Tibial artery (tissue), 4 donors: ENCODE data around the gene RARB.
A peak's percentile ranks its signal among the peaks of the same experiment; 100 is the strongest.

Source experiments
- DNase-seq, 2 donors: peaks; one replicate each; pipeline ENCODE4 v3.0.0-alpha.2; 2019
- H3K27ac ChIP-seq, 2 donors: fragments of 200-600 bp; sonication (generic) in 1 of 2; 1 replicate in 1 of 2; 2 replicates in 1 of 2; pipeline ENCODE4 v1.5.1; 2018 to 2019; ENCODE audit warnings: mild to moderate bottlenecking in 1 of 2
- H3K27me3 ChIP-seq, 2 donors: fragments of 200-600 bp; sonication (generic) in 1 of 2; one replicate each; pipeline versions ENCODE4 v1.5.1 to v1.6.0; 2016 to 2019
- H3K36me3 ChIP-seq, 3 donors: fragments of 200-600 bp; sonication (generic) in 2 of 3; one replicate each; pipeline ENCODE4 v1.5.1; 2016 to 2019; ENCODE audit warnings: mild to moderate bottlenecking in 2 of 3
- H3K4me1 ChIP-seq, 4 donors: fragments of 200-600 bp; sonication (generic) in 2 of 4; 1 replicate in 3 of 4; 2 replicates in 1 of 4; pipeline ENCODE4 v1.5.1; 2016 to 2019
- H3K4me3 ChIP-seq, 2 donors: fragments of 200-600 bp; sonication (generic) in 1 of 2; 1 replicate in 1 of 2; 2 replicates in 1 of 2; pipeline ENCODE4 v1.5.1; 2018 to 2019; ENCODE audit warnings: mild to moderate bottlenecking in 2 of 2
- H3K9me3 ChIP-seq, 3 donors: fragments of 200-600 bp; sonication (generic) in 1 of 3; one replicate each; pipeline ENCODE4 v1.5.1; 2016 to 2019
- intact Hi-C: fragments of 100-400 bp; cut with DNase I; formaldehyde crosslinking; loops from one replicate; pipeline ENCODE4 v1.15.0; 2023; ENCODE audit warnings: low total_unique reads
- TF ChIP-seq, protein P1 (sequence below), 2 experiments: fragments of 200-600 bp in 1 of 2; fragments of 450-650 bp in 1 of 2; IDR thresholded peaks; one replicate each; pipeline ENCODE4 v1.5.1; 2017 to 2019; ENCODE audit warnings: antibody characterized with exemption in 2 of 2, mild to moderate bottlenecking in 1 of 2, moderate library complexity in 1 of 2

RARB gene

DNA sequence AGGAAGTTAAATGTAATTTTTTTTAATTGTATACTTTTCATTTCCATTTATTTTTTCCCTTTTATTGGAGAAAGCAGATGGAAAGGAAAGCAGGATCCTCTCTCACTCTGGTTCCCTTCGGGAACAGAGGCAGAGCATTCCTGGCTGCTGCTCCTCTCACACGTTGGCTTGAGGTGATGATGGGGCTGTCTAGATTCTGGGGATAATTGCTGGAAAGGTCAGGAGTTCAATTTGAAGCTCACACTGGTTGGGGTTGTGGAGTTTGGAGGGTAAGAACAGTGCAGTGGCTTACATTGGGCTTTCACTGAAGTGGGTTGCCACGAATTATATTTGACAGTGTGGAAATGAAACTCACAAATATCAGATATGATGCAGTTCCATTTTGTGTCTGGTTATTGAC is 57.6 kb downstream of the RARB start:
- intact Hi-C loops: no loop called here
- no peaks in the 10 kb centered on the region for H3K27me3 ChIP-seq
- H3K4me3 ChIP-seq: no peak overlapping the region
- peaks cover 0 to 57% (median 14%) of the 10 kb centered on the region in 4 donors for H3K4me1 ChIP-seq
- H3K36me3 ChIP-seq: no peaks in the 10 kb centered on the region
- H3K27ac ChIP-seq: peak overlapping the region; percentile 1 to 18
- TF ChIP-seq, protein P1, sequence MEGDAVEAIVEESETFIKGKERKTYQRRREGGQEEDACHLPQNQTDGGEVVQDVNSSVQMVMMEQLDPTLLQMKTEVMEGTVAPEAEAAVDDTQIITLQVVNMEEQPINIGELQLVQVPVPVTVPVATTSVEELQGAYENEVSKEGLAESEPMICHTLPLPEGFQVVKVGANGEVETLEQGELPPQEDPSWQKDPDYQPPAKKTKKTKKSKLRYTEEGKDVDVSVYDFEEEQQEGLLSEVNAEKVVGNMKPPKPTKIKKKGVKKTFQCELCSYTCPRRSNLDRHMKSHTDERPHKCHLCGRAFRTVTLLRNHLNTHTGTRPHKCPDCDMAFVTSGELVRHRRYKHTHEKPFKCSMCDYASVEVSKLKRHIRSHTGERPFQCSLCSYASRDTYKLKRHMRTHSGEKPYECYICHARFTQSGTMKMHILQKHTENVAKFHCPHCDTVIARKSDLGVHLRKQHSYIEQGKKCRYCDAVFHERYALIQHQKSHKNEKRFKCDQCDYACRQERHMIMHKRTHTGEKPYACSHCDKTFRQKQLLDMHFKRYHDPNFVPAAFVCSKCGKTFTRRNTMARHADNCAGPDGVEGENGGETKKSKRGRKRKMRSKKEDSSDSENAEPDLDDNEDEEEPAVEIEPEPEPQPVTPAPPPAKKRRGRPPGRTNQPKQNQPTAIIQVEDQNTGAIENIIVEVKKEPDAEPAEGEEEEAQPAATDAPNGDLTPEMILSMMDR (IDR thresholded peaks at IDR 0.05): no peak
- H3K9me3 ChIP-seq: no peaks in the 10 kb centered on the region
- DNase-seq: no peak

- DNase-seq: no peak
- Histone ChIP-seq H3K27me3 (no peaks in the 10 kb centered on the region), H3K27ac (no peak overlapping the region), H3K36me3 (no peaks in the 10 kb centered on the region), H3K9me3 (no peaks in the 10 kb centered on the region), H3K4me3 (no peak overlapping the region), H3K4me1 (peaks cover 0 to 44% (median 3%) of the 10 kb centered on the region in 4 donors)
- TF ChIP-seq, protein P1 (IDR thresholded peaks at IDR 0.05): no peak
- intact Hi-C loops: no loop called here
These were observed 58.9 kb downstream of the RARB start for GRCh38 chr3:25486932-25487331.

- peaks cover 0 to 22% (median 12%) of the 10 kb centered on the region in 3 donors for H3K9me3 ChIP-seq
- no peak overlapping the region for H3K27ac ChIP-seq
- peaks cover 0 to 14% (median 3%) of the 10 kb centered on the region in 4 donors for H3K4me1 ChIP-seq
- H3K27me3 ChIP-seq: no peaks in the 10 kb centered on the region
- TF ChIP-seq, protein P1 (IDR thresholded peaks at IDR 0.05): no peak
- H3K36me3 ChIP-seq: no peaks in the 10 kb centered on the region
- H3K4me3 ChIP-seq: no peak overlapping the region
- DNase-seq: no peak
- intact Hi-C loops: no loop called here
These were observed 62.0 kb downstream of the RARB start for GRCh38 chr3:25489858-25490593.

DNA sequence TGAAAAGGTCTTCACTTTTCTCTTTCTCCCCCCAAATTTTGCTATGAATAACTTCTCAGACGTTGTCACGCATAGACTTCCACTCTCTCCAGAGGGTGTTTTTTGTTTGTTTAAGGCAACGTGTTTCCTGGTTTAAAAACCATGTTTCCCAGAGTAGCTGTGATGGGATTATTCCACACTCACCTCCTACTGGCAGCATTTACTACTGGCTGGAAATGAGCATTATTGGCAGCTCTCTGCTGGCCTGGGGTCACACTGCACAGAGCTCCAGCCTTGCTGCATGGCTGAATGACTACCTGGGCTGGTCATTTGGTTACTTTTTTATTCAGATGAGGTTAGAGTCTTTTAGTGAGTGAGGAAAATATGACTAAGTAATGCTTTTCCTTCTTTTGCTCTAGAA is 65.2 kb downstream of the RARB start:
- Histone ChIP-seq H3K27ac (no peak overlapping the region), H3K27me3 (no peaks in the 10 kb centered on the region), H3K9me3 (peaks cover 0 to 33% (median 12%) of the 10 kb centered on the region in 3 donors), H3K4me3 (no peak overlapping the region), H3K36me3 (no peaks in the 10 kb centered on the region), H3K4me1 (peaks cover 0 to 9% (median 0%) of the 10 kb centered on the region in 4 donors)
- TF ChIP-seq, protein P1 (IDR thresholded peaks at IDR 0.05): no peak
- no peak for DNase-seq
- intact Hi-C loops: no loop called here

GRCh38 chr3:25493786-25494185 is 65.7 kb downstream of the RARB start:
- DNase-seq: no peak
- Histone ChIP-seq H3K27me3 (no peaks in the 10 kb centered on the region), H3K36me3 (no peaks in the 10 kb centered on the region), H3K27ac (no peak overlapping the region), H3K4me3 (no peak overlapping the region), H3K9me3 (peaks cover 0 to 33% (median 12%) of the 10 kb centered on the region in 3 donors), H3K4me1 (peaks cover 0 to 15% (median under 1%) of the 10 kb centered on the region in 4 donors)
- TF ChIP-seq, protein P1 (IDR thresholded peaks at IDR 0.05): no peak
- intact Hi-C loops: no loop called here
